Fibroblast of lung (primary cell): ENCODE measurements around the gene SLC4A8.

Experiments
- CTCF ChIP-seq, 2 donors: IDR thresholded peaks in 1 of 2; conservative IDR thresholded peaks in 1 of 2; 1 replicate in 1 of 2; 2 replicates in 1 of 2; pipeline ENCODE4 v1.5.1; 2011 to 2012; ENCODE audit warnings: low read length in 2 of 2, control low read depth in 1 of 2, inconsistent platforms in 1 of 2, low read depth in 1 of 2, mild to moderate bottlenecking in 1 of 2
- EZH2 ChIP-seq: IDR thresholded peaks from 2 replicates; pipeline ENCODE4 v1.5.1; 2012; ENCODE audit warnings: low read length, control low read depth, mild to moderate bottlenecking; ENCODE audit errors: missing control alignments

- TF ChIP-seq CTCF (conservative IDR thresholded peaks at IDR 0.05 in 1 of 2, IDR thresholded peaks at IDR 0.05 in 1 of 2; ENCODE audit: low read depth in 1 of 2, low read length in 2 of 2) = no peak
- no peak for TF ChIP-seq EZH2
Measured at GRCh38 chr12:51378749-51379148, 45.9 kb upstream of the SLC4A8 start.
